Cardiac muscle cell (in vitro differentiated cells and primary cell): ENCODE measurements around the gene SMYD3. TPM values are rescaled to one million over a fixed set of nuclear protein-coding genes. Genes with fewer than 3 reads are reported as not detected.

Experiments used
- DNase-seq, 2 donors: peaks; one replicate each; pipeline versions ENCODE4 v3.0.0 to v3.0.0-alpha.2; 2010 to 2017; ENCODE audit warnings: low read depth in 1 of 2, low spot score in 1 of 2
- H3K27ac ChIP-seq: fragments of 200-600 bp; sonication (generic); 2 replicates; pipeline ENCODE4 v1.5.1; 2016
- H3K27me3 ChIP-seq: fragments of 200-600 bp; sonication (generic); 2 replicates; pipeline ENCODE4 v1.6.0; 2016; ENCODE audit warnings: control low read depth
- H3K36me3 ChIP-seq: fragments of 200-600 bp; sonication (generic); 2 replicates; pipeline ENCODE4 v1.5.1; 2016; ENCODE audit warnings: control low read depth
- H3K4me1 ChIP-seq: fragments of 200-600 bp; sonication (generic); 2 replicates; pipeline ENCODE4 v1.8.1; 2017; ENCODE audit warnings: low read depth, mild to moderate bottlenecking, mixed run types
- H3K4me3 ChIP-seq: fragments of 200-600 bp; sonication (generic); 2 replicates; pipeline ENCODE4 v1.5.1; 2016; ENCODE audit warnings: mild to moderate bottlenecking
- H3K9me3 ChIP-seq: fragments of 200-600 bp; sonication (generic); 2 replicates; pipeline ENCODE4 v1.5.1; 2017; ENCODE audit warnings: low read depth, mild to moderate bottlenecking, control low read depth
- polyA plus RNA-seq: library from polyadenylated mRNA; unstranded; fragments of >200 nt; fragmentation: Nextera tagmentation; extraction: Ambion mirVana; gene quantifications from 2 replicates; pipeline ENCODE4 v1.2.1, GENCODE V29; 2016
- total RNA-seq: library from RNA; depleted of rRNA; stranded (reverse); fragments of >200 nt; gene quantifications from 2 replicates; pipeline ENCODE4 v1.2.3, GENCODE V29; 2016
- TF ChIP-seq, protein P1 (sequence below): IDR thresholded peaks from 2 replicates; pipeline ENCODE4 v1.5.1; 2012; ENCODE audit warnings: low read depth, mild to moderate bottlenecking, low read length

Gene SMYD3
- total and polyA plus RNA-seq, 2 experiments from 2014 or later, result 47.2 to 50.8 TPM

DNA sequence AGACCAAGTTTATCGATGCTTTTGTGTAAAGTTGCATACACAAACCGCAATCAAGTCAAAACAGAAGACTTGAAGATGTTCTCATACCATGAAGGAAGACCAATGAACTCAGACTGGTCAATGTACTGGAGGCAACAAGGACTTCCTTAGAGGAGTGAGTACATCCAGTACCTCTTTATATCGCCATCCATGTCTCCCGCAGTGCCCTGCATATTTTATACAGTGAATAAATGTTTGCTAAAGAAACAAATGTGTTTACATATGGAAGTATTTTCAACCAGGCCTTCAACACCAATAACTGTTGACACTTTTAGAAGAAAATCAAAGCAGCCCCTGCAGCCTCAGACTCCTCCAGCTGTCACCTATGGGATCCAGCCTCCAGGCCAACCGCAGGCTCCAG, 125.6 kb downstream of the SMYD3 start:
- Histone ChIP-seq H3K36me3 (no peaks in the 10 kb centered on the region), H3K9me3 (no peaks in the 10 kb centered on the region), H3K4me1 (no peaks in the 10 kb centered on the region), H3K4me3 (no peak overlapping the region), H3K27ac (no peak overlapping the region), H3K27me3 (no peaks in the 10 kb centered on the region)
- DNase-seq, result no peak
- TF ChIP-seq, protein P1, sequence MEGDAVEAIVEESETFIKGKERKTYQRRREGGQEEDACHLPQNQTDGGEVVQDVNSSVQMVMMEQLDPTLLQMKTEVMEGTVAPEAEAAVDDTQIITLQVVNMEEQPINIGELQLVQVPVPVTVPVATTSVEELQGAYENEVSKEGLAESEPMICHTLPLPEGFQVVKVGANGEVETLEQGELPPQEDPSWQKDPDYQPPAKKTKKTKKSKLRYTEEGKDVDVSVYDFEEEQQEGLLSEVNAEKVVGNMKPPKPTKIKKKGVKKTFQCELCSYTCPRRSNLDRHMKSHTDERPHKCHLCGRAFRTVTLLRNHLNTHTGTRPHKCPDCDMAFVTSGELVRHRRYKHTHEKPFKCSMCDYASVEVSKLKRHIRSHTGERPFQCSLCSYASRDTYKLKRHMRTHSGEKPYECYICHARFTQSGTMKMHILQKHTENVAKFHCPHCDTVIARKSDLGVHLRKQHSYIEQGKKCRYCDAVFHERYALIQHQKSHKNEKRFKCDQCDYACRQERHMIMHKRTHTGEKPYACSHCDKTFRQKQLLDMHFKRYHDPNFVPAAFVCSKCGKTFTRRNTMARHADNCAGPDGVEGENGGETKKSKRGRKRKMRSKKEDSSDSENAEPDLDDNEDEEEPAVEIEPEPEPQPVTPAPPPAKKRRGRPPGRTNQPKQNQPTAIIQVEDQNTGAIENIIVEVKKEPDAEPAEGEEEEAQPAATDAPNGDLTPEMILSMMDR, result no peak

DNA sequence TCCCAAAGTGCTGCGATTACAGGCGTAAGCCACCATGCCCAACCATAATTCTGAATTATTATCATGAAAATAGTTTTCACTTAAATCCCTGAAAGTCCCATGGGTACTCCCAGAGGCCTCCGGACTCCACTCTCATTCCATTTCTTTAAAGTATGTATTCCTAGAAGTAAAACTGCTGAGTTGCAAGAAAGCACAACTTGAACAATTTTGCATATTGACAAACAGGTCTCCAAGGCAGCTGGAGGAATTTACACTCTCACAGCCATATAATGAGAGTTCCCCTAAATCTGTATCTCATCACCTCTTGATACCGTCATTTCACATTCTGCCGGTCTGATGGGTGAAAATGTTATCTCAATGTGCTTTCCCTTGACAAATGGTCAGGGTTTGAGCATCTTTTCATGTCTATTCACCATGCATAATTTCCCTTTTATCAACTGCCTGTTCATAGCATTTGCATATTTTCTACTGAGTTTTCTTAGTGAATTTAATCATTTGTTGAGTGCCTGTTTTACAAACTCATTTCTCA, 129.4 kb downstream of the SMYD3 start:
- DNase-seq, result no peak
- no peak overlapping the region for H3K4me3 ChIP-seq
- H3K27me3 ChIP-seq, result no peaks in the 10 kb centered on the region
- H3K4me1 ChIP-seq, result no peaks in the 10 kb centered on the region
- TF ChIP-seq, protein P1, result no peak
- H3K27ac ChIP-seq, result no peak overlapping the region
- no peaks in the 10 kb centered on the region for H3K9me3 ChIP-seq
- H3K36me3 ChIP-seq, result no peaks in the 10 kb centered on the region

DNA sequence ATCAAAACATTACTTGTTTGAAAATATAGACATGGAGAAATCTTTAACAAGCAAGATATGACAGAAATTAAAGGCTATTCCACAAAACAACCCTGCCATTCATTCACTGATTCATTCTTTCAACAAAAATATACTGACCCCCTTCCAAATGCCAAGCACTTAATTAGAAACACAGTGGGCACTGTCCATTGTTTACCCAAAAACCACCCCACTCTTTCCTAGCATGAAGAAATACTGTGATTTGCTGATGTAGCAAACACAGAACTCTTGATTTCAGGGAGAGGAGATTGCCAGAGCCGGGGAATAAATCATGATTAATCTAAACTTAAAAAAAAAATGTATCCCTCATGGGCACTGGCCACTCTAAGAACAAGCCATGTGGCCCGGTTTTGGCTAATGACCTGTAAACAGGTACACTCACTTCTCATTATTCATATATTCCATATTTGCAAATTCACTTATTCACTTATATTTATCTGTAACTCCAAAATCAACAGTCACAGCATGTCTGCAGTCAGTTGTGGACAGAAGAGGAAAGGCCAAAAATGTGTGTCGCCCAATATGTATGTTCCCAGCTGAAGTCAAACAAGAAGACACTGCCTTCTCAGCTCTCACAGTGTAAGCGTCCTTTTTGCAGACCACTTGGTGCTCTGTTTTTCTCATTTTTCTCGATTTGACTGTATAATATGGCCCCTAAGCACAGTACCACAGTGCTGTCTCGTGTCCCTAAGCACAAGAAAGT, 133.1 kb downstream of the SMYD3 start:
- no peaks in the 10 kb centered on the region for H3K27me3 ChIP-seq
- H3K4me3 ChIP-seq, result no peak overlapping the region
- H3K9me3 ChIP-seq, result no peaks in the 10 kb centered on the region
- TF ChIP-seq, protein P1, result no peak
- H3K4me1 ChIP-seq, result no peaks in the 10 kb centered on the region
- no peaks in the 10 kb centered on the region for H3K36me3 ChIP-seq
- no peak for DNase-seq
- H3K27ac ChIP-seq, result no peak overlapping the region

DNA sequence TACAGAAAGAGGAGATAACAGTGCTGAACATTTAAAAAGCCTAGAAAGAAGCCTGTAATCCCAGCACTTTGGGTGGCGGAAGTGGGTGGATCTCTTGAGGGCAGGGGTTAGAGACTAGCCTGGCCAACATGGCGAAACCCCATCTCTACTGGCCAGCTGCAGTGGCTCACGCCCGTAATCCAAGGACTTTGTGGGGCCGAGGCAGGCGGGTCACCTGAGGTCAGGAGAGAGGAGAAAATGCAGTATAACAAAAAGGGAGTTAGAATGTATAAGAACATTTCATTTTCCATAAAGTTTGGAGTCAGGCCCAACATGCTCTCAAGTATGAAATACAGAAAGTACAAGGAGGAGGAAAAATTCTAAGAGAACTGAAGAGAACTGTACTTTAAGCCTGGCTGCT, 134.5 kb downstream of the SMYD3 start:
- no peaks in the 10 kb centered on the region for H3K9me3 ChIP-seq
- no peaks in the 10 kb centered on the region for H3K36me3 ChIP-seq
- TF ChIP-seq, protein P1, result no peak
- H3K27ac ChIP-seq, result no peak overlapping the region
- no peaks in the 10 kb centered on the region for H3K4me1 ChIP-seq
- no peak overlapping the region for H3K4me3 ChIP-seq
- H3K27me3 ChIP-seq, result no peaks in the 10 kb centered on the region
- DNase-seq, result peak in 1 of 2 donors; percentile 67

DNA sequence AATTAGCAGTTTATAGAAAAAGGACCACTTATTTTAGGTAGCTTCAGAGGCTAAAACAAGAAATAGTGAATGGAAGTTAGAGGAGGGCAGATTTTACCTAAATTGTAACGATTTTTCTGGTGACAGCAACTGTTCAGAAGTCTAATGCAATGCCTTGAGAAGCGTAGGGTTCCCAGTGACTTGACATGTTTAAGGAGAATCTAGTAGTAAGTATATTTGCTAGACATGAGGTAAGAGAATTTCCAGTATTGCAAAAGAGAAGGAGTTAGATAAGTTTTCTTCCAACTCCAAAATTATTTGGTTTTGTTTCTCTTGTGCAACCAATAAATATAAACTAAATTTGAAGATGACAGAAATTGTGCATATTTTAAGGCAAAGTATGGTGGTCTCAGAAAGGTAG, 140.0 kb downstream of the SMYD3 start:
- H3K9me3 ChIP-seq, result no peaks in the 10 kb centered on the region
- no peaks in the 10 kb centered on the region for H3K27me3 ChIP-seq
- H3K4me1 ChIP-seq, result no peaks in the 10 kb centered on the region
- H3K36me3 ChIP-seq, result no peaks in the 10 kb centered on the region
- H3K27ac ChIP-seq, result no peak overlapping the region
- no peak overlapping the region for H3K4me3 ChIP-seq
- DNase-seq, result peak in 1 of 2 donors; percentile 53
- TF ChIP-seq, protein P1, result no peak
